MM.1S (cell line): ENCODE results near the gene RUNX2.

Experiments used
- DNase-seq: peaks from one replicate; pipeline ENCODE4 v3.0.0-alpha.2; 2015
- H2AFZ ChIP-seq: fragments of 300-600 bp; sonication (generic); 2 replicates; pipeline ENCODE4 v1.6.0; 2016; ENCODE audit warnings: antibody characterized with exemption, low read length
- H3F3A ChIP-seq: fragments of 300-600 bp; sonication (generic); 2 replicates; pipeline ENCODE4 v1.6.1; 2016; ENCODE audit warnings: mild to moderate bottlenecking, antibody characterized with exemption, low read length, moderate library complexity, mixed read lengths; ENCODE audit not compliant: insufficient read depth
- H3K27ac ChIP-seq: fragments of 300-600 bp; sonication (generic); 2 replicates; pipeline ENCODE4 v1.5.1; 2016; ENCODE audit warnings: mild to moderate bottlenecking, low read length
- H3K27me3 ChIP-seq: fragments of 300-600 bp; sonication (generic); replicated peaks from 2 replicates; pipeline ENCODE4 v1.6.0; 2016; ENCODE audit warnings: low read length; ENCODE audit not compliant: insufficient read depth
- H3K36me3 ChIP-seq: fragments of 300-600 bp; sonication (generic); replicated peaks from 2 replicates; pipeline ENCODE4 v1.6.1; 2016; ENCODE audit warnings: mild to moderate bottlenecking, low read length, mixed read lengths; ENCODE audit not compliant: insufficient read depth
- H3K4me1 ChIP-seq: fragments of 300-600 bp; sonication (generic); 2 replicates; pipeline ENCODE4 v1.6.1; 2016; ENCODE audit warnings: low read length, mixed read lengths
- H3K4me2 ChIP-seq: fragments of 300-600 bp; sonication (generic); 2 replicates; pipeline ENCODE4 v1.6.0; 2016; ENCODE audit warnings: low read depth, low read length
- H3K4me3 ChIP-seq: fragments of 300-600 bp; sonication (generic); 2 replicates; pipeline ENCODE4 v1.5.1; 2016; ENCODE audit warnings: low read length, mixed read lengths
- H3K79me2 ChIP-seq: fragments of 300-600 bp; sonication (generic); 2 replicates; pipeline ENCODE4 v1.6.1; 2016; ENCODE audit warnings: mixed run types, low read length, mixed read lengths
- H3K9ac ChIP-seq: fragments of 300-600 bp; sonication (generic); 2 replicates; pipeline ENCODE4 v1.6.1; 2016; ENCODE audit warnings: low read length, mixed read lengths
- H3K9me2 ChIP-seq: fragments of 300-600 bp; sonication (generic); replicated peaks from 2 replicates; pipeline ENCODE4 v1.6.1; 2016; ENCODE audit warnings: mild to moderate bottlenecking, low read length, mixed read lengths; ENCODE audit not compliant: insufficient read depth
- H3K9me3 ChIP-seq: fragments of 300-600 bp; sonication (generic); replicated peaks from 2 replicates; pipeline ENCODE4 v1.6.1; 2016; ENCODE audit warnings: mild to moderate bottlenecking, low read length, mixed read lengths; ENCODE audit not compliant: insufficient read depth
- H4K20me1 ChIP-seq: fragments of 300-600 bp; sonication (generic); 2 replicates; pipeline ENCODE4 v1.6.1; 2016; ENCODE audit warnings: mild to moderate bottlenecking, low read length, moderate library complexity, mixed read lengths; ENCODE audit not compliant: insufficient read depth
- EZH2 ChIP-seq: fragments of 300-600 bp; sonication (generic); optimal IDR thresholded peaks from 2 replicates; pipeline ENCODE3; 2017; ENCODE audit warnings: low read depth, mild to moderate bottlenecking, antibody characterized with exemption, low read length, mixed read lengths
- EZH2phosphoT487 ChIP-seq: fragments of 300-600 bp; sonication (generic); IDR thresholded peaks from 2 replicates; pipeline ENCODE4 v1.6.1; 2018; ENCODE audit warnings: antibody characterized with exemption, low read length
- TF ChIP-seq, protein P1 (sequence below): fragments of 300-600 bp; sonication (generic); IDR thresholded peaks from 2 replicates; pipeline ENCODE4 v1.5.1; 2016; ENCODE audit warnings: antibody characterized with exemption, low read length, mixed read lengths

RUNX2 gene

DNA sequence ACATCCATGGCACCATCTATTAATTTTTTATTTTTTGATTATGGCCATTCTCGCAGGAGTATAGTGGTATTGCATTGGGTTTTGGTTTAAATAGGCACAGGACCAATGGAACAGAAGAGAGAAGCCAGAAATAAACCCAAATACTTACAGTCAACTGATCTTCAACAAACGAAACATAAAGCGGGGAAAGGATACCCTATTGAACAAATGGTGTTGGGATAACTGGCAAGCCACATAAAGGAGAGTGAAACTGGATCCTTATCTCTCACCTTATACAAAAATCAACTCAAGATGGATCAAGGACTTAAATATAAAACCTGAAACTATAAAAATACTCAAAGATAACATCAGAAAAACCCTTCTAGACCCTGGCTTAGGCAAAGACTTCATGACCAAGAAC is 25.3 kb upstream of the RUNX2 start:
- H3K9me3 ChIP-seq: no peaks in the 10 kb centered on the region
- H3K9ac ChIP-seq: no peak overlapping the region
- no peaks in the 10 kb centered on the region for H3F3A ChIP-seq
- no peaks in the 10 kb centered on the region for H4K20me1 ChIP-seq
- TF ChIP-seq EZH2 (no peak), EZH2phosphoT487 (no peak)
- TF ChIP-seq, protein P1, sequence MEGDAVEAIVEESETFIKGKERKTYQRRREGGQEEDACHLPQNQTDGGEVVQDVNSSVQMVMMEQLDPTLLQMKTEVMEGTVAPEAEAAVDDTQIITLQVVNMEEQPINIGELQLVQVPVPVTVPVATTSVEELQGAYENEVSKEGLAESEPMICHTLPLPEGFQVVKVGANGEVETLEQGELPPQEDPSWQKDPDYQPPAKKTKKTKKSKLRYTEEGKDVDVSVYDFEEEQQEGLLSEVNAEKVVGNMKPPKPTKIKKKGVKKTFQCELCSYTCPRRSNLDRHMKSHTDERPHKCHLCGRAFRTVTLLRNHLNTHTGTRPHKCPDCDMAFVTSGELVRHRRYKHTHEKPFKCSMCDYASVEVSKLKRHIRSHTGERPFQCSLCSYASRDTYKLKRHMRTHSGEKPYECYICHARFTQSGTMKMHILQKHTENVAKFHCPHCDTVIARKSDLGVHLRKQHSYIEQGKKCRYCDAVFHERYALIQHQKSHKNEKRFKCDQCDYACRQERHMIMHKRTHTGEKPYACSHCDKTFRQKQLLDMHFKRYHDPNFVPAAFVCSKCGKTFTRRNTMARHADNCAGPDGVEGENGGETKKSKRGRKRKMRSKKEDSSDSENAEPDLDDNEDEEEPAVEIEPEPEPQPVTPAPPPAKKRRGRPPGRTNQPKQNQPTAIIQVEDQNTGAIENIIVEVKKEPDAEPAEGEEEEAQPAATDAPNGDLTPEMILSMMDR: no peak
- no peak overlapping the region for H3K27ac ChIP-seq
- no peaks in the 10 kb centered on the region for H3K9me2 ChIP-seq
- H3K79me2 ChIP-seq: no peaks in the 10 kb centered on the region
- H3K36me3 ChIP-seq: no peaks in the 10 kb centered on the region
- H3K4me1 ChIP-seq: no peaks in the 10 kb centered on the region
- H3K4me3 ChIP-seq: no peak overlapping the region
- H3K4me2 ChIP-seq: no peak overlapping the region
- H3K27me3 ChIP-seq: no peaks in the 10 kb centered on the region
- no peak for DNase-seq
- H2AFZ ChIP-seq: no peak overlapping the region

DNA sequence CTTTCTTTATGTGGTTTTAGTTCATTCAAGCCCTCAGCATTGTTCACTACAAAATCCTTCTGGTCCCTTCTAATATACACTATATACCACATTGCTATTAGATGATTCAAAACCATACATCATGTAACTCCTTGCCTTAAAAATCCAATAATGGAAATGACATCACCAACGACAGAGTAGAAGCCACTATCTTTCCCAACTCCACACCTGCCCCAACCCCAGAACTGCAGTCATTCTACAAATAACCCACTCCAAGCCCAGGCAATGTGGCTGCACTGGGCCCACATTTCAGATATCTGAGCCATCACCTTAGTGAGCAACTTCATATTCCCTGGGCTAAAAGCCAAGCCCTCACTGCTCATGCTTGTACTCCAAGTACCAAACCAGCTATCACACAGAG is 22.6 kb upstream of the RUNX2 start:
- Histone ChIP-seq H3K9me2 (no peaks in the 10 kb centered on the region), H3K79me2 (no peaks in the 10 kb centered on the region), H3K9ac (no peak overlapping the region), H3F3A (no peaks in the 10 kb centered on the region), H3K4me2 (no peak overlapping the region), H3K4me3 (no peak overlapping the region), H3K27me3 (no peaks in the 10 kb centered on the region), H3K27ac (no peak overlapping the region), H3K4me1 (peaks cover 11% of the 10 kb centered on the region), H3K36me3 (no peaks in the 10 kb centered on the region), H4K20me1 (no peaks in the 10 kb centered on the region), H3K9me3 (no peaks in the 10 kb centered on the region), H2AFZ (no peak overlapping the region)
- TF ChIP-seq EZH2phosphoT487 (no peak), EZH2 (no peak)
- TF ChIP-seq, protein P1: no peak
- no peak for DNase-seq

DNA sequence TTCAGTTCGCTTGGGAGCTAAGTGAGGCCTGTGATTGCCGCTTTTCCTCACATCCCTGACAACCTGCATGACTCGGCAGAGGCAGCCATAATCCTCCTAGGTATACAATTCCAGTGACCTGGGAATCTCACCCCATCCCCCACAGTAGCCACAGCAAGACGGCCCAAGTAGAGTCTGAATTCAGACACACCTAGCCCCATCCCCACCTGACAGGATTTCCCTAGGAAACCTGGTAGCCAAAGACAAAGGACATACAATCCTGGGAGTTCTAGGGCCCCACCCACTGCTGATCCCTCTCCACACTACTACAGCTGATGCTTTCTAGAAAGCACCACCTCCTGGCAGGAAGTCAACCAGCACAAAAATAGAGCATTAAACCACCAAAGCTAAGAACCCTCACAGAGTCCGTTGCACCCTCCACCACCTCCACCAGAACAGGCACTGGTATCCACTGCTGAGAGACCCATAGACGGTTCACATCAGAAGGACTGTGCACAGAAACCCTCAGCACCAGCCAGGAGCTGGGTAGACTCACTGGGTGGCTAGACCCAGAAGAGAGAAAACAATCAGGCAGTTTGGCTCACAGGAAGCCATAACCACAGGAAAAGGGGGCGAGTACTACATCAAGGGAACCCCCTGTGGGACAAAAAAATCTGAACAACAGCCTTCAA is 17.9 kb upstream of the RUNX2 start:
- peaks cover 13% of the 10 kb centered on the region for H3K4me1 ChIP-seq
- H3K27ac ChIP-seq: no peak overlapping the region; the same call in 1 of the 2 replicates
- H3K4me2 ChIP-seq: peak overlapping the region; percentile 39; the same call in 1 of the 2 replicates
- TF ChIP-seq EZH2: no peak
- TF ChIP-seq, protein P1: peak; percentile 16; the same call in 1 of the 2 replicates
- 0 out of 2 replicates have a peak overlapping the region, but pooled peaks have one; percentile 42 for H2AFZ ChIP-seq
- H3K9me2 ChIP-seq: no peaks in the 10 kb centered on the region
- no peaks in the 10 kb centered on the region for H3K9me3 ChIP-seq
- DNase-seq: peak; percentile 15
- H3K36me3 ChIP-seq: no peaks in the 10 kb centered on the region
- H3K79me2 ChIP-seq: no peaks in the 10 kb centered on the region
- no peaks in the 10 kb centered on the region for H3F3A ChIP-seq
- H3K4me3 ChIP-seq: 0 out of 2 replicates have a peak overlapping the region, but pooled peaks have one; percentile 12
- H3K9ac ChIP-seq: no peak overlapping the region
- H4K20me1 ChIP-seq: no peaks in the 10 kb centered on the region
- H3K27me3 ChIP-seq: no peaks in the 10 kb centered on the region
